ENCODE results near the gene CX3CR1. TPM values are rescaled to one million over a fixed set of nuclear protein-coding genes. Genes with fewer than 3 reads are reported as not detected.

CX3CR1 gene
- polyA plus RNA-seq, 4 donors = 1.4 to 6.0 (median 5.1) TPM

DNA sequence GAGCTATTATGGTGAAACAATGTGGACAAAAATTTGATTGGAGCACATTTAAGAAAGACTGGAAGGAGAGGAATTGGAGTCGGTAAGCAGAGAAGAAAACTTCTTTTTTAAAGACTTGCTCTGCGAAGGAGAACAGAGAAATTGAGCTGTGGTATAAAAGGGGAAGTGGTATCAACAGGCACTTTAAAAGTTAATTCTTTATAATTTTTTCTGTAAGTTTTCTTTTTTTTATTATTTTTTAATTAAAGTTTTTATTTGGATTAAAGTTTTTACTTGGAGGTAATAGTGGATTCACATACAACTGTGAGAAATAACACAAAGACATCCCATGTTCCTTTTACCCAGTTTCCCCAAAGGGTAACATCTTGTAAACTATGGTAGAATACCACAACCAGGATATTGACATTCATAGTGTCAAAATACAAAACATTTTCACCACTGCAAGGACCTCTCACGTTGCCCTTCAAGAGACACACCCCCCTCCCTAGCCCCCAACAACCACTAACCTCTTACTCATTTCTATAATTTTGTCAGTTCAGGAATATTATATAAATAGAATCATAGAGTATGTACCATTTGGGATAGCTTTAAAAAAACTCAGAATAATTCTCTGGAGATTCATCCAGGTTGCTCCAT, 53.6 kb downstream of the CX3CR1 start:
- DNase-seq (ENCODE audit: low read depth in 4 of 4, low spot score in 3 of 4) = no peak

DNA sequence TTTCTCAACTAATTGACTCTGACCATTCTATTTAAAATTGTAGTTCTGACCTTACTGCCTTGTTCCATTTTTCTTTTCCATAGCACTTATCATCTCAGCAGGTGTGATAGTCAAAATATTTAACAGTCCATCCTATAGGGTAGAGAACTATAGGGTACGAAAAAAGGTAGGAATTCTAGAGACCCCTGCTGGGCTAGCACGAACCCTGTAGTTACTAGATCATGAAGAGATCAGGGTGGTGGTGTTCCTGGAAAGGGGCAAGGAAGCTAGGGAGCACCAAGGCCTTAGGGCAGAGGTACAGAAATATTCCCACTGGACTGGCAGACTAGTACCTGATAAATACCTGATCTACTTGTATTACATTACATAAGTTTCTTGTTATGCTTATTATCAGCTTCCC, 55.5 kb downstream of the CX3CR1 start:
- no peak for DNase-seq (ENCODE audit: low read depth in 4 of 4, low spot score in 3 of 4)

DNA sequence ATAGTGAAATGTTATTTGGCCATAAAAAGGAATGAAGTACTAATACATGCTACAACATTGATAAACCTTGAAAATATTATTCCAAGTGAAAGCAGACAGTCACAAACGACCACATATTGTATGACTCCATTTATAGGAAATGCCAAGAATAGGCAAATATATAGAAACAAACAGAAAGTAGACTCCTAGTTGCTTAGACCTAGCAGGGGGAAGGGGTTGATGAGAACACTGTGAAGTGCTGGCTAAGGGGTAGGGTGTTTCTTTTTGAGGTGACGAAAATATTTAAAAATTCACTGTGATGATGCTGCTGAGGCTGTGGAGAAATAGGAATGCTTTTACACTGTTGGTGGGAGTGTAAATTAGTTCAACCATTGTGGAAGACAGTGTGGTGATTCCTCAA, 56.9 kb downstream of the CX3CR1 start:
- DNase-seq (ENCODE audit: low read depth in 4 of 4, low spot score in 3 of 4) = no peak

DNA sequence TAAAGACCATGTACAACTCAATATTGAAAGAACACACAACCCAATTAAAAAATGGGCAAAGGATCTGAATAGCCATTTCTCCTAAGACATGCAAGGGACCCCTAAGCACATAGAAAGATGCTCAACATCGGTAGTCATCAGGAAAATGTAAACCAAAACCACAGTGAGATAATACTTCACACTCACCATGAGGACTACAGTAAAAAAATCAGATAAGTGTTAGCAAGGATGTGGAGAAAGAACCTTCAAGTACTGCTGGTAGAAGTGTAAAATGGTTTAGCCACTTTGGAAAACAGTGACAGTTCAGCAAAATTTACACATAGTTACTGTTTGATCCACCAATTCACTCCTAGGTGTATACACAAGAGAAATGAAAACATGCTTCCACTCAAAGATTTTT, 57.4 kb downstream of the CX3CR1 start:
- DNase-seq (ENCODE audit: low read depth in 4 of 4, low spot score in 3 of 4) = no peak

DNA sequence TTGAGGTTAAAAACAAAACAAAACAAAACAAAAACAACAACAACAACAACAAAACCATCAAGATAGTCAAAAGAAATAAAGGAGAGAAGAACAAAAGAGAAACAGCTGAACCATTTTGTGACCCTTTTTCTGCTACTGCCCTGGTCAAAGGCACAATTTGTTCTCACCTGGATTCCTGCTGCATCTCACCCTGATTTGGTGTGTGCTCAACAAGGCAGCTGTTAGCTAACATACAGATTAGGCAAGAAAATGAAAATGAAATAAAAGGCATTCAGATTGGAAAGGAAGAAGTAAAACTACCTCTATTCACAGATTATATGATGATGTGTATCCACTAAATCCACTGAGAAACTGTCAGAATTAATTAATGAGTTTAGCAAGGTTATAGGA, 58.7 kb downstream of the CX3CR1 start:
- DNase-seq (ENCODE audit: low read depth in 4 of 4, low spot score in 3 of 4) = no peak

DNA sequence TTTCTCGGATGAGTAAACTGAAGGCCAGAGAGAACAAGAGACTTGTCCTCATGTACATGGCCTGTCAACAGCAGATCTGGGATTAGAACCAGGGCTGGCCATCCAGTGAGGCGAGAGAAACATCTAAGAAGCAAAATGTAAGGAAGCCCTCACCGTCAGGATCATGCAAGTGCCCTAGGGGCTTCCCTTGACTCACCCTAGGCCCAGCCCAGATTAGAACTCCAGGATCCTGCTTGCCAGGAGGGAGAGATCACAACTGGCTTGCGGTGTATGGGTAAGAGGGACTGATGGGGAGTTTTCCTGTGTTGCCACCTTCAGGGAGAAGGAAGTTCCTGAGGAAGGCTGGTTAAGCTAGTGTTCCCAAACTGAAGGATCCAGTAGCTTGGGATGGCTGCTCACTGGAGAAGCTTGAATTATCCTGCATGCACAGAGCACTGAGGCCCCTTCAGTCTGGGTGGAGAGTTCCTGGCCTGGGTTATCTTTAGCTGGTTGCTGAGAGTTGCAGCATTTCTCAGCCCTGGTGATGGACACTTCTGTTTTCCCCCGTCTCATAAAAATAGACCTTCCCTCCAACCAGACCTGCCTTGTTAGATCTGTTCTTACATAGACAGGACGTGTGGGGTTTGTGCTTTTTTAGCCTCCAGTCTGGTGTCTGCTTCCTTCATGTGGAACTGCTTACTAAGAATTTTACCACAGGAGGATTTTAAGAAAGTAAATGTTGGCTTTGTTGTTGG, 59.3 kb downstream of the CX3CR1 start:
- no peak for DNase-seq (ENCODE audit: low read depth in 4 of 4, low spot score in 3 of 4)

DNA sequence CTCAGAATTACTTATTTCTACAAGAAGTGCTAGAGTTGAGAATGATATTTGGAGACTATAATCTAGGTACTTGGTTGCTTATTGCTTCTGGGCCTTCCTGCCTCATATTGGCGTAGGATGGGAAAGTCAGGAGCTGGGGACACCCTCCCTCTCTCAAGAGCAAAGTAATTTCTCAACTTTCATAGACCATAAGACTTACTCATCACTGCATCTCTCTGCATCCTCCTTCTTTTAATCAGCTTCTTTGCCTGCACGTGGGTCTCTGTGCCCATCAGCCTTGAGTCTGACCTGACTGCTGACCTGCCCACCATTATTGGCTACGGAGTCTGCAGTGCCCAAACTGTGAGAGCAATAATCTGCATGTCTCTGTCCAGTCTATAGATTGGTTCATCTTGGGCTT, 60.1 kb downstream of the CX3CR1 start:
- DNase-seq (ENCODE audit: low read depth in 4 of 4, low spot score in 3 of 4) = no peak

DNA sequence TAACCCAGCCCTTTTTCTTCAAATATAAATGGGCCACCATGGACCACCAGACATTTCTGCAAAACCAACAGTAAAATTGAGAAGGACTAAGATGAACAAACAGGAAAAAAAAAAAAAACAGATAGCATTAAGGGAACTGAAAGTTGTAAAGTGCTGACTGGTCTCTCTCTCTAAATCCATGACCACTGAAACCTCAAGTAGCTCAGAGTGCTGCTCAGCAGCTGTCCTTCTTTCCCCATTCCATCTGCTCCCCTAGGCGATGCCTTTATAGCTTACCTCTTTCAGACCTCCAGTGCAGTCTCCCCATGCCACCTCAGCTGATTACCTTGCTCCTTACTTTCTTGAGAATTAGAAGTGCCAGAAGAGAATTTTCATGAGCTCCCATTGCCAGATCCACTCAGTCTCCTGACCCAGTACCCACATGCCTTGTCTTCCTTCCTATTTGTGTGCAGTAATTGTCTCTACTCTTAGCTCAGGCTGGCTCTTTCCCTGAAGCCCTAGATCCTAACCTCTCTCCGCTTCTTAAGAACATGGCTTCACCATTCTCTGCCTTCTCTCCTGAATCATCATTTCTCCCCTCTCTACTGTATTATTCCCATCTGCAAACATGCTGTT, 63.6 kb downstream of the CX3CR1 start:
- no peak for DNase-seq (ENCODE audit: low read depth in 4 of 4, low spot score in 3 of 4)

DNA sequence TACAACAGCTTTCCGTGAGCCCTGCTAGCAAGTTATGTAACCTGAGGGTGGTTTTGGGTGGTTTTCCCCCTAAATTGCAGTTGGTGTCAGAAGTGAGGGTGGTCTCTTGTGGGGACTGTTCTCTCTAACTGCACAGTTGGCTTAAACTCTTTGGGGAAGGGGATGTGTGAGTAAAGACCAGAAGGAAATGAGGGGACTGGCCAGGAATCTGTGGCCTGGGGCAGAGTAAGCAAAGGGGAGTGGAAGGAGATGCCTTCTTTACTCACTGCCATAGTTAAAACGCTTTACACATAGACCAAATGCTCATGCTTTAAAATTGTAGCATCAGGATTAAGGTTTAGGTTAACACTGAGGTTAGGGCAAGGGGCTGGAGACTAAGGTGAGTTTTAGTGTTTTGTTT, 66.2 kb downstream of the CX3CR1 start:
- no peak for DNase-seq (ENCODE audit: low read depth in 4 of 4, low spot score in 3 of 4)

Other genes with a start within 250 kb of the CX3CR1 start
- 1 to 10 TPM in 1 of 4 donors, under 1 TPM in 3; 0.80 to 1.0 (median 0.94) TPM for gene SCN11A, start 228.1 kb downstream of the CX3CR1 start, polyA plus RNA-seq (ENCODE audit: insufficient read length in 4 of 4)
- gene WDR48, start 228.0 kb downstream of the CX3CR1 start, polyA plus RNA-seq (ENCODE audit: insufficient read length in 4 of 4) = 100 to 1,000 TPM in 2 of 4 donors, 10 to 100 TPM in 2; 79.7 to 104 (median 100) TPM
- gene GORASP1, start 172.4 kb downstream of the CX3CR1 start, polyA plus RNA-seq (ENCODE audit: insufficient read length in 4 of 4) = 10 to 100 TPM; 63.2 to 71.7 (median 65.5) TPM
- gene TTC21A, start 172.4 kb downstream of the CX3CR1 start, polyA plus RNA-seq (ENCODE audit: insufficient read length in 4 of 4) = 10 to 100 TPM in 1 of 4 donors, 1 to 10 TPM in 3; 5.9 to 10.9 (median 7.5) TPM
- gene CSRNP1, start 126.4 kb downstream of the CX3CR1 start, polyA plus RNA-seq (ENCODE audit: insufficient read length in 4 of 4) = 10 to 100 TPM in 2 of 4 donors, 1 to 10 TPM in 2; 9.2 to 10.4 (median 10.1) TPM
- under 1 TPM; 0.10 to 0.15 (median 0.11) TPM for gene XIRP1, start 87.4 kb downstream of the CX3CR1 start, polyA plus RNA-seq (ENCODE audit: insufficient read length in 4 of 4)
- gene CCR8, start 49.7 kb upstream of the CX3CR1 start, polyA plus RNA-seq (ENCODE audit: insufficient read length in 4 of 4) = not detected
- 10 to 100 TPM; 36.1 to 37.5 (median 37.0) TPM for gene SLC25A38, start 103.3 kb upstream of the CX3CR1 start, polyA plus RNA-seq (ENCODE audit: insufficient read length in 4 of 4)
- gene RPSA, start 126.7 kb upstream of the CX3CR1 start, polyA plus RNA-seq (ENCODE audit: insufficient read length in 4 of 4) = 1,000 to 10,000 TPM; 1,469 to 1,689 (median 1,548) TPM
- gene MOBP, start 187.6 kb upstream of the CX3CR1 start, polyA plus RNA-seq (ENCODE audit: insufficient read length in 4 of 4) = under 1 TPM; 0.04 to 0.14 (median 0.11) TPM